Activated T-cell treated with anti-CD3 and anti-CD28 coated beads, Interleukin-2, amount 50 U/mL, for 4 hours (primary cell): ENCODE measurements around the gene DLGAP3. TPM values are rescaled to one million over a fixed set of nuclear protein-coding genes. Genes with fewer than 3 reads are reported as not detected.

Experiments used
- total RNA-seq, 3 donors: library from RNA; stranded (reverse); gene quantifications; one replicate each; pipeline ENCODE4 v1.2.1, GENCODE V29; 2021

DLGAP3 gene
- total RNA-seq, 3 donors from 2014 or later, result 0.98 to 1.5 (median 1.0) TPM

Other genes with a start within 250 kb of the DLGAP3 start
- gene GJB5, start 174.6 kb downstream of the DLGAP3 start, total RNA-seq, result not detected
- gene GJB4, start 169.9 kb downstream of the DLGAP3 start, total RNA-seq, result not detected
- gene GJB3, start 148.4 kb downstream of the DLGAP3 start, total RNA-seq, result not detected
- under 1 TPM in 1 of 3 donors, not detected in 2; 0.51 TPM for gene GJA4, start 136.7 kb downstream of the DLGAP3 start, total RNA-seq
- 10 to 100 TPM; 73.8 to 75.7 (median 73.8) TPM for gene SMIM12, start 69.9 kb downstream of the DLGAP3 start, total RNA-seq
- gene TMEM35B, start 55.7 kb upstream of the DLGAP3 start, total RNA-seq, result 10 to 100 TPM; 14.9 to 17.4 (median 16.4) TPM
- 10 to 100 TPM; 18.8 to 23.7 (median 20.6) TPM for gene ZMYM6, start 102.3 kb upstream of the DLGAP3 start, total RNA-seq
- 1 to 10 TPM; 1.5 to 3.0 (median 3.0) TPM for gene ZMYM1, start 149.7 kb upstream of the DLGAP3 start, total RNA-seq